LNCAP (cell line): Measurements from ENCODE around the gene HS2ST1.

Source experiments
- TF ChIP-seq, protein P1 (sequence below): fragments of 450-650 bp; IDR thresholded peaks from 2 replicates; pipeline ENCODE4 v1.5.1; 2017; ENCODE audit warnings: mild to moderate bottlenecking

The HS2ST1 gene

DNA sequence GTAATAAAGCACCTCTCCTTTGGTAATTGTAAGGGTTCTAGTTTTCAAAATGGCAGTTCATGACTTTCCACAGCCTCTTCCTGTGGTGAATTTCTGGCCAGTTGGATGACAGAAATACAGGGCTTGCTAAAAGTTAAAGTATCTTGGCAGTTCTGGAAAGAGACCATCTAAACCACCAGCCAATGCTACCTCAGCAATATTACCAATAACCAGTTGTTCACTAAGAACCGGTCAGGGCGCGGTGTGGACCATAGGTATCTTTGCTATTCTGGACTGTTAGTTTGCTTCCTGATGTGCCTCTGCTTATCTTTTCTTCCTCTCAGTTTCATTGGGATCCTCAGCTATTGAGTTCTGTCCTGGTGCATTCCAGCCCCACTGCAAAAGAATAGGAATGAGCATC is 124.7 kb downstream of the HS2ST1 start:
- TF ChIP-seq, protein P1, sequence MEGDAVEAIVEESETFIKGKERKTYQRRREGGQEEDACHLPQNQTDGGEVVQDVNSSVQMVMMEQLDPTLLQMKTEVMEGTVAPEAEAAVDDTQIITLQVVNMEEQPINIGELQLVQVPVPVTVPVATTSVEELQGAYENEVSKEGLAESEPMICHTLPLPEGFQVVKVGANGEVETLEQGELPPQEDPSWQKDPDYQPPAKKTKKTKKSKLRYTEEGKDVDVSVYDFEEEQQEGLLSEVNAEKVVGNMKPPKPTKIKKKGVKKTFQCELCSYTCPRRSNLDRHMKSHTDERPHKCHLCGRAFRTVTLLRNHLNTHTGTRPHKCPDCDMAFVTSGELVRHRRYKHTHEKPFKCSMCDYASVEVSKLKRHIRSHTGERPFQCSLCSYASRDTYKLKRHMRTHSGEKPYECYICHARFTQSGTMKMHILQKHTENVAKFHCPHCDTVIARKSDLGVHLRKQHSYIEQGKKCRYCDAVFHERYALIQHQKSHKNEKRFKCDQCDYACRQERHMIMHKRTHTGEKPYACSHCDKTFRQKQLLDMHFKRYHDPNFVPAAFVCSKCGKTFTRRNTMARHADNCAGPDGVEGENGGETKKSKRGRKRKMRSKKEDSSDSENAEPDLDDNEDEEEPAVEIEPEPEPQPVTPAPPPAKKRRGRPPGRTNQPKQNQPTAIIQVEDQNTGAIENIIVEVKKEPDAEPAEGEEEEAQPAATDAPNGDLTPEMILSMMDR = no peak

DNA sequence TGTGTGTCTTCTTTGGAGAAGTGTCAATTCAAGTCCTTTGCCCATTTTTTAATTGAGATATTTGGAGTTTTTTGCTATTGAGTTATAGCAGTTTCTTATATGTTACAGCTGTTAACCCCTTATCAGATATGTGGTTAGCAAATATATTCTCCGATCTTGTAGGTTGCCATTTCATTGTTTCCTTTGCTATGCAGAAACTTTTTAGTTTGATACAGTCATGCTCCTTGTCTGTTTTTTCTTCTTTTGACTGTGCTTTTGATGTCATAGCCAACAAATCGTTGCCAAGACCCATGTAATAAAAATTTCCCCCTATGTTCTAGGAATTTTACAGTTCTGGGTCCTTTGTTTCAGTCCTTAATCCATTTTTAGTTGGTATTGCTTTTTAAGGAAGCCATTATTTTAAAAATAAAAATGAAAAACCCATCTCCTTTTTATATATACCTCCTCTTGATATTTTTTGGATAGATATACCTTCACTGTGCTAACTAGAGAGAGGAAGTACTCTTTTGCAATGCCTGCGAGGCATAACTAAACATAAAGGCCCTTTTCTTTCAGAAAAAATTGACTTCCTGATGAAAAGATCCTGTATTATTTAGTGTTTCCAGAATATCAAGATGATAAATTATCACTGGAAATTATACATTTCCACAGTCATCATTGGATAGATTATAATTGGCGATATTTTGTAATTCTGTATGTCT is 127.8 kb downstream of the HS2ST1 start:
- TF ChIP-seq, protein P1 = no peak

DNA sequence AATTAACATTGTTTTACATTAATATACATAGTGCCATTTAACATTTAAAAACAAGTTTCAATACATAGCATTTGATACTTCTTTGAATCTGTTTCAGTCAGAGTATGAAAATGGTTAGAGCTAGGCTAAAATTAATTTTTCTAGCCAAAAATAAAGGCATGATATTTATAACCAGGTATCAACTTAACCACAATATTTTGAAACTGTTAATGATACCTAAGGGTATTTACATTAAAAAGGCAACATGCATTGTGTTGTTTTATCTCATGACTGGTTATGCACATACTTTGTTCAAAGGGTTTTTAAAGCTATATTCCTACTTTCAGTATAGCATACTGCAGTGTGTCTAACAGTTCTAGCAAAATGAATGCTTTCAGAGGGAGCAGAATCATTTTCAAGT is 130.0 kb downstream of the HS2ST1 start:
- TF ChIP-seq, protein P1 = no peak

DNA sequence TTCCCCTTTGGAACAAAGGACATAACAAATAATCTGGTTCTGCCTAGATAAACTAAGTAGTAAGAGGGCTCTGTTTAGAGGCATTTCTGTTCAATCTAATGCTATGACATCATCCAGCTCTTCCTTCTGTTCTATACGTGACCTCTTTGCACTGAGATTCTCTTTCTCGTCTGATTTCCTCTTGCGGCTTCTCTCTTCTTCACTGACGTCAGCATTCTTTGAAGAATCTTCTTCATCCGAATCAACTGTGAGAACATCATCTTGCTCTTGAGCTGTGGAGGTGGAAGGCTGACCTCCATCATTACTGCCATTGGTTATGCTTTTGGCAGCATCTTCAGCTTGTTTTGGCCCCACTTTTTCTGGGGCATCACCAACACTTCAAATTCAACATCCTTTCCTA is 130.4 kb downstream of the HS2ST1 start:
- TF ChIP-seq, protein P1 = no peak

DNA sequence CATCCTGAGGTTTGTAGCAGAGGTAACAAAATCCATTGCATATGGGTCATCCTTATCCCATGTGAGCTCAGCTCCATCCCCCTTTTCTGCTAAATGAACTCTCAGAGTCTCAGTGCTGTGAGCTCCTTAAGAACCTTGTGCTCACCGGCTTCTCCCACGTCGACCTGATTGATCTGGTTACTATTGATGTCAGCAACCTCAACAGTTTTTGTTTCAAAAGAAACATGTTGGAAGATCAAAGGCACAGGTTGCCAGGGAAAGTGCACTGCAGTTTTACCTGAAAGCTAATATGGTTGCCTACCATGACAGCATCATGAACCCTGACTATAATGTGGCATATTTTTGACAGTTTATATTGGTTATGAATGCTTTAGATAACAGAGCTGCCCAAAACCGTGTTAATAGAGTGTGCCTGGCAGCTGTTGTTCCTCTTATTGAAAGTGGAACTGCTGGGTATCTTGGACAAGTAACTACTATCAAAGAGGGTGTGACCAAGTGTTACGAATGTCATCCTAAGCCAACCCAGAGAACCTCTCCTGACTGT is 131.4 kb downstream of the HS2ST1 start:
- TF ChIP-seq, protein P1 = no peak

DNA sequence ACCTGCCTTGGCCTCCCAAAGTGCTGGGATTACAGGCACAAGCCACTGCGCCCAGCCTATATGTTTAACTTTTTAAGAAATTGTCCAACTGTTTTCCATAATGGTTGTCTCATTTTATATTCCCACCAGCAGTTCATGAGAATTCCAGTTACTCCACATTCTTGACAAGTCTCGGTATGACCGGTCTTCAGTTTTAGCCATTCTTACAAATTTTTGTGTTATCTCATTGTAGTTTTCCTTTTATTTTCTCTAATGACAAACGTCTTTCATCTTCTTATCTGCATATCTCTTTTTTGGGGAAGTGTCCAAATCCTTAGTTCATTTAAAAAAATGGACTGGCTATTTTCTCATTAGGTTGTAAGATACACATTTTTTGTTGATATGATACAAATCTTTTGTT is 132.5 kb downstream of the HS2ST1 start:
- TF ChIP-seq, protein P1 = no peak

DNA sequence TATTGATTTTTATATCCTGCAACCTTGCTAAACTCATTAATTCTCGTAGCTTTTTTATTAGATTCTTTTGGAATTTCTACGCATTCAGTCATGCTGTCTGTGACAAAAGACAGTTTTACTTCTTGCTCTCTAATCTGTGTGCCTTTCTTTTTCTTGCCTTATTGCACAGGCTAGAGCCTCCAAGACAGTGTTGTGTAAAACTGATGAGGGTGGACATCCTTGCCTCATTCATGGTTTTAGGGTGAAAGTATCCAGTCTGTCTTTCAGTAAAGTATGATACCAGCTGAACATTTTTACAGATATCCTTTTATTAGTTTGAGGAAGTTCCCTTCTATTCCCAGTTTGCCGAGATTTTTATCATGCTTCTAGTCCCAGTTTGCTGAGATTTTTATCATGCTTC is 133.8 kb downstream of the HS2ST1 start:
- TF ChIP-seq, protein P1 = no peak
